GM21786 (cell line): ENCODE data around the gene AKT1.

Experiments used
- ATAC-seq: cut with Tn5 transposase; IDR thresholded peaks from one replicate; pipeline ENCODE4 v1.9.1; 2021; ENCODE audit not compliant: unreplicated experiment

AKT1 gene

GRCh38 chr14:104800015-104800770, 4.6 kb upstream of the AKT1 start:
- ATAC-seq: no peak

GRCh38 chr14:104799244-104800014, 3.9 kb upstream of the AKT1 start:
- ATAC-seq: no peak

GRCh38 chr14:104798300-104799243, 3.0 kb upstream of the AKT1 start:
- ATAC-seq: no peak

GRCh38 chr14:104797115-104798044, 1.8 kb upstream of the AKT1 start:
- ATAC-seq: no peak

GRCh38 chr14:104796687-104797081, 1.1 kb upstream of the AKT1 start:
- no peak for ATAC-seq

- ATAC-seq: no peak
These were observed 486 bp upstream of the AKT1 start for GRCh38 chr14:104795781-104796686.

GRCh38 chr14:104794631-104794992, 936 bp downstream of the AKT1 start:
- no peak for ATAC-seq

GRCh38 chr14:104794099-104794498, 1.4 kb downstream of the AKT1 start:
- ATAC-seq: no peak

GRCh38 chr14:104793703-104793959, 1.9 kb downstream of the AKT1 start:
- no peak for ATAC-seq

GRCh38 chr14:104792945-104793702, 2.4 kb downstream of the AKT1 start:
- no peak for ATAC-seq

GRCh38 chr14:104792101-104792884, 3.3 kb downstream of the AKT1 start:
- ATAC-seq: no peak

GRCh38 chr14:104791425-104791824, 4.1 kb downstream of the AKT1 start:
- ATAC-seq: no peak

- no peak for ATAC-seq
These were observed 5.5 kb downstream of the AKT1 start for GRCh38 chr14:104789752-104790743.

- ATAC-seq: no peak
These were observed 6.5 kb downstream of the AKT1 start for GRCh38 chr14:104788873-104789663.

- no peak for ATAC-seq
These were observed 7.3 kb downstream of the AKT1 start for GRCh38 chr14:104788161-104788818.

GRCh38 chr14:104787736-104788135, 7.8 kb downstream of the AKT1 start:
- no peak for ATAC-seq
